Measurements from ENCODE around the gene PRR36.

The PRR36 gene

GRCh38 chr19:7856679-7857663 is 17.2 kb downstream of the PRR36 start:
- no peak overlapping the region for H3K4me3 ChIP-seq
- intact Hi-C loops (cut with DNase I; ENCODE audit: low total_unique reads) = no loop called here
- TF ChIP-seq, protein P1, sequence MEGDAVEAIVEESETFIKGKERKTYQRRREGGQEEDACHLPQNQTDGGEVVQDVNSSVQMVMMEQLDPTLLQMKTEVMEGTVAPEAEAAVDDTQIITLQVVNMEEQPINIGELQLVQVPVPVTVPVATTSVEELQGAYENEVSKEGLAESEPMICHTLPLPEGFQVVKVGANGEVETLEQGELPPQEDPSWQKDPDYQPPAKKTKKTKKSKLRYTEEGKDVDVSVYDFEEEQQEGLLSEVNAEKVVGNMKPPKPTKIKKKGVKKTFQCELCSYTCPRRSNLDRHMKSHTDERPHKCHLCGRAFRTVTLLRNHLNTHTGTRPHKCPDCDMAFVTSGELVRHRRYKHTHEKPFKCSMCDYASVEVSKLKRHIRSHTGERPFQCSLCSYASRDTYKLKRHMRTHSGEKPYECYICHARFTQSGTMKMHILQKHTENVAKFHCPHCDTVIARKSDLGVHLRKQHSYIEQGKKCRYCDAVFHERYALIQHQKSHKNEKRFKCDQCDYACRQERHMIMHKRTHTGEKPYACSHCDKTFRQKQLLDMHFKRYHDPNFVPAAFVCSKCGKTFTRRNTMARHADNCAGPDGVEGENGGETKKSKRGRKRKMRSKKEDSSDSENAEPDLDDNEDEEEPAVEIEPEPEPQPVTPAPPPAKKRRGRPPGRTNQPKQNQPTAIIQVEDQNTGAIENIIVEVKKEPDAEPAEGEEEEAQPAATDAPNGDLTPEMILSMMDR (IDR thresholded peaks at IDR 0.05) = no peak
- no peak overlapping the region for H3K27ac ChIP-seq
- H3K36me3 ChIP-seq = peaks cover 0 to 58% (median 16%) of the 10 kb centered on the region in 3 donors
- DNase-seq = no peak
- H3K9me3 ChIP-seq = no peaks in the 10 kb centered on the region
- peaks cover 0 to 13% (median 1%) of the 10 kb centered on the region in 4 donors for H3K4me1 ChIP-seq
- peaks cover 0 to 37% of the 10 kb centered on the region in 2 donors for H3K27me3 ChIP-seq

- Histone ChIP-seq H3K27me3 (peaks cover 0 to 30% of the 10 kb centered on the region in 2 donors), H3K9me3 (no peaks in the 10 kb centered on the region), H3K36me3 (peaks cover 0 to 55% (median 16%) of the 10 kb centered on the region in 3 donors), H3K4me1 (peaks cover 0 to 8% (median 0%) of the 10 kb centered on the region in 4 donors), H3K4me3 (no peak overlapping the region), H3K27ac (no peak overlapping the region)
- DNase-seq = no peak
- TF ChIP-seq, protein P1 (IDR thresholded peaks at IDR 0.05) = no peak
- intact Hi-C loops (cut with DNase I; ENCODE audit: low total_unique reads) = no loop called here
Measured at GRCh38 chr19:7856109-7856591, 18.0 kb downstream of the PRR36 start.

GRCh38 chr19:7855426-7856108 is 18.6 kb downstream of the PRR36 start:
- peaks cover 0 to 50% (median 16%) of the 10 kb centered on the region in 3 donors for H3K36me3 ChIP-seq
- H3K27ac ChIP-seq = no peak overlapping the region
- H3K27me3 ChIP-seq = peaks cover 0 to 24% of the 10 kb centered on the region in 2 donors
- no peak overlapping the region for H3K4me3 ChIP-seq
- DNase-seq = no peak
- peaks cover 0 to 8% (median 0%) of the 10 kb centered on the region in 4 donors for H3K4me1 ChIP-seq
- intact Hi-C loops (cut with DNase I; ENCODE audit: low total_unique reads) = no loop called here
- TF ChIP-seq, protein P1 (IDR thresholded peaks at IDR 0.05) = no peak
- H3K9me3 ChIP-seq = no peaks in the 10 kb centered on the region

DNA sequence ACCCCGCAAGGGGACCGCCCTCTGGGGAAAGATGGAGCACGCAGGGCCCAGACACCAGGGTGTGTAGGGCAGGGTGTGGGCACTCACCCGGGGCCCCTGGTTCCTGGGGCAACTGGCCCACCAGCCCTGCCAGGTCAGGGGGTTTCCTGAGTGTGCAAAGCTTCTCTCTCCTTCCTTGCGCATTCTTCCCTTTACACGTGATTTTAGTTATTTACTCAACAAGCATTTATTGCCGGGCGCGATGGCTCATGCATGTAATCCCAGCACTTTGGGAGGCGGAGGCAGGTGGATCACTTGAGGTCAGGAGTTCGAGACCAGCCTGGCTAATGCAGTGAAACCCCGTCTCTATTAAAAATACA is 20.4 kb downstream of the PRR36 start:
- TF ChIP-seq, protein P1 (IDR thresholded peaks at IDR 0.05) = no peak
- Histone ChIP-seq H3K9me3 (no peaks in the 10 kb centered on the region), H3K36me3 (peaks cover 0 to 41% (median 14%) of the 10 kb centered on the region in 3 donors), H3K4me1 (peaks cover 0 to 8% (median 0%) of the 10 kb centered on the region in 4 donors), H3K4me3 (no peak overlapping the region), H3K27me3 (peaks cover 0 to 16% of the 10 kb centered on the region in 2 donors), H3K27ac (no peak overlapping the region)
- intact Hi-C loops (cut with DNase I; ENCODE audit: low total_unique reads) = loop anchor here (5.0 kb wide), 2 partner anchors 49 to 399 kb away; partner anchors contain the start of gene MAP2K7
- DNase-seq = no peak
